Esophagus squamous epithelium (tissue), 5 donors: Measurements from ENCODE around the gene CFTR. TPM values are rescaled to one million over a fixed set of nuclear protein-coding genes. Genes with fewer than 3 reads are reported as not detected.

Source experiments
- DNase-seq: peaks from one replicate; lab custom pipeline; 2025; lab: John Stamatoyannopoulos, UW
- H3K27ac ChIP-seq, 4 donors: fragments of 200-600 bp; sonication (generic); one replicate each; pipeline ENCODE4 v1.5.1; 2016 to 2019; ENCODE audit warnings: mild to moderate bottlenecking in 1 of 4
- H3K27me3 ChIP-seq, 4 donors: fragments of 200-600 bp; sonication (generic); 1 replicate in 3 of 4; 2 replicates in 1 of 4; pipeline versions ENCODE4 v1.5.1 to v1.6.0; 2017 to 2021; ENCODE audit warnings: antibody characterized with exemption in 1 of 4
- H3K36me3 ChIP-seq, 3 donors: fragments of 200-600 bp; sonication (generic); one replicate each; pipeline ENCODE4 v1.5.1; 2016 to 2019
- H3K4me1 ChIP-seq, 3 donors: fragments of 200-600 bp; sonication (generic); one replicate each; pipeline ENCODE4 v1.5.1; 2017 to 2019
- H3K4me3 ChIP-seq, 4 donors: fragments of 200-600 bp; sonication (generic); 1 replicate in 3 of 4; 2 replicates in 1 of 4; pipeline ENCODE4 v1.5.1; 2016 to 2019; ENCODE audit warnings: mild to moderate bottlenecking in 2 of 4, moderate library complexity in 1 of 4
- H3K9me3 ChIP-seq, 3 donors: fragments of 200-600 bp; sonication (generic); one replicate each; pipeline ENCODE4 v1.5.1; 2016 to 2019
- CTCF ChIP-seq, 6 experiments: fragments of 450-650 bp in 4 of 6; fragments of 200-600 bp in 2 of 6; sonication (generic) in 2 of 6; IDR thresholded peaks; one replicate each; pipeline ENCODE4 v1.5.1; 2016 to 2019; ENCODE audit warnings: antibody characterized with exemption in 6 of 6, mild to moderate bottlenecking in 4 of 6, moderate library complexity in 4 of 6
- POLR2A ChIP-seq, 4 donors: fragments of 450-650 bp; IDR thresholded peaks; one replicate each; pipeline ENCODE4 v1.6.1; 2017; ENCODE audit warnings: antibody characterized with exemption in 4 of 4, mild to moderate bottlenecking in 4 of 4, moderate library complexity in 3 of 4
- whole genome bisulfite sequencing, 2 donors: methylation state at CpG; one replicate each; pipeline ENCODE4 v1.1.5; 2018; 5-methylcytosine and 5-hydroxymethylcytosine counted together
- intact Hi-C: fragments of 100-400 bp; cut with DNase I; formaldehyde crosslinking; loops from one replicate; pipeline ENCODE4 v1.15.0; 2022
- total RNA-seq, 4 donors: library from RNA; depleted of rRNA; stranded (reverse); fragments of >200 nt; gene quantifications; one replicate each; pipeline ENCODE4 v1.1.0, GENCODE V29; 2016
- donor health status: DM: yes; HTN: yes; CAD: no.

Gene CFTR
- total RNA-seq, 4 donors from 2014 or later = 0.38 to 2.1 (median 0.99) TPM; not detected in 1

GRCh38 chr7:117664047-117664446 is 184.2 kb downstream of the CFTR start:
- no peaks in the 10 kb centered on the region for H3K27me3 ChIP-seq
- DNase-seq = no peak
- H3K4me1 ChIP-seq = no peaks in the 10 kb centered on the region
- TF ChIP-seq CTCF (IDR thresholded peaks at IDR 0.05) = no peak
- no peak for TF ChIP-seq POLR2A (IDR thresholded peaks at IDR 0.05)
- H3K4me3 ChIP-seq = no peak overlapping the region
- intact Hi-C loops = no loop called here
- H3K27ac ChIP-seq = no peak overlapping the region
- H3K9me3 ChIP-seq = no peaks in the 10 kb centered on the region
- 72 to 73% methylated on average over 3 of the region's 3 CpGs for WGBS, 2 donors
- H3K36me3 ChIP-seq = no peaks in the 10 kb centered on the region

GRCh38 chr7:117665368-117665767 is 185.5 kb downstream of the CFTR start:
- H3K4me3 ChIP-seq = no peak overlapping the region

GRCh38 chr7:117666031-117666430 is 186.2 kb downstream of the CFTR start:
- H3K36me3 ChIP-seq = no peaks in the 10 kb centered on the region
- no peaks in the 10 kb centered on the region for H3K27me3 ChIP-seq
- 25 to 27% methylated on average over 1 of the region's 1 CpG for WGBS, 2 donors
- TF ChIP-seq CTCF (IDR thresholded peaks at IDR 0.05) (no peak), POLR2A (IDR thresholded peaks at IDR 0.05) (no peak)
- peak overlapping the region in 1 of 4 donors; percentile 34 for H3K27ac ChIP-seq
- no peaks in the 10 kb centered on the region for H3K9me3 ChIP-seq
- no peak overlapping the region for H3K4me3 ChIP-seq
- no peaks in the 10 kb centered on the region for H3K4me1 ChIP-seq
- no peak for DNase-seq
- intact Hi-C loops = no loop called here

More at GRCh38 chr7:117665368-117665767, 185.5 kb downstream of the CFTR start:
- H3K27me3 ChIP-seq = no peaks in the 10 kb centered on the region
- TF ChIP-seq POLR2A (IDR thresholded peaks at IDR 0.05) (no peak), CTCF (IDR thresholded peaks at IDR 0.05) (no peak)
- no peaks in the 10 kb centered on the region for H3K4me1 ChIP-seq
- H3K27ac ChIP-seq = peak overlapping the region in 1 of 4 donors; percentile 34
- intact Hi-C loops = no loop called here
- no peaks in the 10 kb centered on the region for H3K9me3 ChIP-seq
- no peaks in the 10 kb centered on the region for H3K36me3 ChIP-seq
- no peak for DNase-seq

- Histone ChIP-seq H3K36me3 (no peaks in the 10 kb centered on the region), H3K9me3 (no peaks in the 10 kb centered on the region), H3K4me3 (no peak overlapping the region), H3K27me3 (no peaks in the 10 kb centered on the region), H3K27ac (no peak overlapping the region), H3K4me1 (peaks cover 0 to under 1% (median 0%) of the 10 kb centered on the region in 3 donors)
- intact Hi-C loops = no loop called here
- WGBS, 2 donors = 88 to 95% methylated on average over 4 to 6 of the region's 6 CpGs
- TF ChIP-seq POLR2A (IDR thresholded peaks at IDR 0.05) (no peak), CTCF (IDR thresholded peaks at IDR 0.05) (no peak)
- DNase-seq = no peak
These were observed 186.9 kb downstream of the CFTR start for GRCh38 chr7:117666689-117667088.

- H3K27ac ChIP-seq = no peak overlapping the region
- no peaks in the 10 kb centered on the region for H3K9me3 ChIP-seq
- peaks cover 0 to 8% (median 0%) of the 10 kb centered on the region in 3 donors for H3K4me1 ChIP-seq
- DNase-seq = no peak
- no peak for TF ChIP-seq POLR2A (IDR thresholded peaks at IDR 0.05)
- no peak for TF ChIP-seq CTCF (IDR thresholded peaks at IDR 0.05)
- intact Hi-C loops = no loop called here
- WGBS, 2 donors = 70 to 78% methylated on average over 2 of the region's 2 CpGs
- no peak overlapping the region for H3K4me3 ChIP-seq
- H3K27me3 ChIP-seq = no peaks in the 10 kb centered on the region
- H3K36me3 ChIP-seq = no peaks in the 10 kb centered on the region
These were observed 187.6 kb downstream of the CFTR start for GRCh38 chr7:117667456-117667855.
